Activated CD4-positive, alpha-beta T cell treated with anti-CD3 and anti-CD28 coated beads, Interleukin-10, Interleukin-2, amounts not matched to agents 100 ng/mL and 50 ng/mL, durations not matched to agents 16 hours and 8 hours (primary cell): Measurements from ENCODE around the gene CEMIP.

Source experiments
- DNase-seq: peaks from one replicate; pipeline ENCODE4 v3.0.0-alpha.2; 2020

CEMIP gene

DNA sequence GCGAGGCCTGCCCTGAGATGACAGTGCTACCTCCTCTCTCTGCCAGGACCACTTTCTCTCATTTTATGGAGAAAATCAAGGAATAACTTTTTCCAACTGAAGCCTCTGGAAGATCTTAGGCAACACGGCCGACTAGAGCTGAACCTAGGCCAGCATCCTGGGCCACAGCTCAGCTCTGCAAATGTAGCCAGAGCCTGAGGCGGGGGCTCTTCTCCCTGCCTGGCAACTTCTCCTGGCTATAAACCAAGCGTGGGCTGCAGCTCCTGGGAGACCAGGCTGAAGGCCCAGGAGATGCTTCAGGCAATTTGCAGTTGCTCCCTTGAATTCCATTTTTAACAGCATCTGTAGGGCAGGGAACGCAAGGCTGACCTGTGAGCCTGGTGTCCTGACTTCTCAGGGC lies 74.9 kb downstream of the CEMIP start:
- DNase-seq: no peak

DNA sequence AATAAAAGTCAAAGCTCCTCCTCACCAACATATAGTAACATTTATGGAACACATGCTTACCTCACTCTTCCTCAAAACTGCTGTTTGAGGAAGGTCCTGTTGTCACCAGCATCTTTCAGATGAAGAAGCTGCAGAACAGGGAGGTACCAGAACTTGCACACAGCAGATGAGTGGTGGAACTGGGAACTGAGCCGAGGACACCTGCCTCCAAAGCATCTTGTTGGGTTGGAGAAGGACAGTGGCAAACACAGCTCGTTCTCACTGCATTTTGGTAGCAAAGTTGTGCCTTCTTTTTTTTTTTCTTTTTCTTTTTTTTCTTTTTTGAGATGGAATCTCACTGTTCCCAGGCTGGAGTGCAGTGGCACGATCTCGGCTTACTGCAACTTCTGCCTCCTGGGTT lies 76.0 kb downstream of the CEMIP start:
- DNase-seq: no peak

DNA sequence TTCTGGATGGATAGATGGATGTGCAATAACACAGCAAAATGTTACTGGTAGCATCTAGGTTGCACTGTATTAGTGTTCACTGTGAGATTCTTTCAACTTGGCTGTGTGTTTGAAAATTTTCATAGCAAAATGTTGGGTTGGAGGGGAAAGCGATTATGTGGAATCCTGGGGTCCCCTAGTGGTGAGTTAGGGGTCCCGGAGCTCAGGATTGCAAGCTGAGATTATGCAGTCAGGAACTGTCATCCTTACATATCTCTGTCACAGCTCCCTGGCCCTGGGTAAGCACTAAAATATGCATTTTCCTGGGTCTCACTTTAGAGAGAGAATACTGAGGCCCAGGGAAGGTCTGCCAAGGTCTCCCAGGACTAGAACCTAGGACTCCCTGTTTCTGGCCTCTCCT lies 77.2 kb downstream of the CEMIP start:
- peak; percentile 20 for DNase-seq

DNA sequence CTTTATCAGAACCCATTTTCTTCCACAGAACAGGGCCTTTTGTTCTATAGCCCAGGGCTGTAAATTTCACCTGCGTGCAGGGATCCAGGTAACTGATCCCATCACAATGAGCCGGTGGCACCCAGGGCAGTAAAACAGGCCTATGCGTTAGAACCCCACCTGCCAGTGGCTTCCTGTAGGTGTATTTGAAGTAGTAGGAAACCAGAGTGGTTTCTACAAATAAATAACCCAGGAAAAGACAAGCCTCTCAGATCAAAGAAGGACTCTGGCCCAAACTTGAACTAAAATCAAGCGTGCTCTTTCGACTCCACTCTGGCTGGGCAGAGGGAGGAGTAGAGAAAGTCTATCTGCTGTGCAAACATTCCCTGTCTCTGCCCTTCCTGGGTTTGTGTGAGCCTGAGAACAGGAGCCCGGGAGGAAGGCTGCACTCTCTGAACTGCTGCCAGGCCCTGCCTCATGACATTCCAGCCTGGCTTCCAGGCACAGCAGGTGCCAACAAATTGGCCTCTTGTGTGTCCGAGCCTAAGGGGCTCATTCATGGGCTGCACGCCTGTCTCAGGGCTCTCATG lies 77.7 kb downstream of the CEMIP start:
- DNase-seq: no peak

DNA sequence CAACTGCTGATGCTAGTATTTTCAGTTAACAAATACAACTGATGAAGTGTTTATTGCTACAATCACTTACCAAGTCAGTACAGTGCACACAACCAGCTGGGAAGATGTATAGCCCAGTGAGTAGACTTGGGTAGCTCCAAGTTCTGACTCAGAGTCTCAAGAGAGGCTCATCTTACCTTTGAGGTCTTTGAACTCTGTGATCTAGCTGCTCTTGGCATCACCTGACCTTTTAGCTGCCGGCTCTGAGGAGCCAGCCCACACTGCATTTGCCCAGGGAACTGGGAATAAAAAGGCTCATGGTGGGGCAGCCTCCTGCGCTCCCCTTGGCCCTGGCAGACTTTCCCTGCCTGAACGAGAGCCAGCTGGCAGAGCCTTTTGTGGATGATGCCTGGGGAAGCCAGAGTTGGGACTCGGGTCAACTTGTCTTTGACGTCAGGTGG lies 82.6 kb downstream of the CEMIP start:
- no peak for DNase-seq

DNA sequence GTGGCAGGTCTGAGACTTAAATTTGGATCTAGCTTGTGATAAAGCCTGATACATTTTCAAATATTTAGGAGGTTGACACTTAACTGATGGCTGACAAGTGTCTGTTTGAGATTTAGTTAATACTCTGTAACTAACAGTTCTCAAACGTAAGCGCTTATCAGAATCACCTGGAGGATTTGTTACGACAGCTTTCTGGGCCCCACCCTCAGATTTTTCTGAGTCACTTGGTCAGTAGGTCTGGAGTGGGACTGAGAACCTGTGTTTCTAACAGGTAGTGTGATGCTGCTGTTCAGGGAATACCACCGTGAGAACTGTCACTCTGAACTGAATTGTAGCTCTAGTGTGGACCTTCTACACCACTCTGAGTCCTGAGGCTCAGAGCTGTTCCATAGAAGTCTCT lies 85.5 kb downstream of the CEMIP start:
- no peak for DNase-seq

DNA sequence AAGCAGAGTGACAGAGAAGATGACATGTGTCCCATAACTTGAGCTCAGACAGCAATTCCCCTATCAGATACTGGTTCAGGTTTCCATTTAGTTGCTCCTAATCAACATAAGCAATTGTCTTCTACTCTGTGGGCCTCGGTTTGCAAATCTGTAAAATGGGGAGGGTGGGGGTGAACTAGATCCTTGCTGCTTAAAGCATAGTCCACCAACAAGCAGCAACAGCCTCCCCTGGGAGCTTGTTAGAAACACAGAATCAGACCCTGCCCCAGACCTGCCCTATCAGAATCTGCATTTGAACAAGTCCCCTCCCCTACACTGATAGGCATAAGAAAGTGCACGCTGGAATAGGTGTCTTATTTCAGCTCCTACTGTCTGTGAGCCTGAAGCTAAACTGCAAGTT lies 87.8 kb downstream of the CEMIP start:
- no peak for DNase-seq

DNA sequence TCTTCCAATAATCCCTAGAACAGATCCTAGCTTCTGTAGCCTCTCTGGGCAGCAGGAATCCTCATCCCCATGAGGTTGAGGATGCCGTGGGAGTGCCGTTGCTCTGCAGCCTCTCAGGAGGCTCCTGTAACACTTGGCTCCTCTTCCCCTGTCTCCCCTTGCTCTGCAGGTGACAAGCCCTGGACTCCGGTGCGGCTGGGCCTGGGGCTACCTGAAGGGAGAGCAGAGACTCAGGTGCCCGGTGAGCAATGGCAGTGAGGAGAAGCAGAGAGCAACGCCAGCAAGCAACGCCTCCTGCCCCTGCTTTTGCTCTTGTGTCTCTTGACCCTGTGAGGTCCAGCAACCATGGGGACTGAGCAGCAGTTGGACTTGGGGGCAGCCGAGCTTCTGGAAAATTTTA lies 91.2 kb downstream of the CEMIP start:
- DNase-seq: no peak

DNA sequence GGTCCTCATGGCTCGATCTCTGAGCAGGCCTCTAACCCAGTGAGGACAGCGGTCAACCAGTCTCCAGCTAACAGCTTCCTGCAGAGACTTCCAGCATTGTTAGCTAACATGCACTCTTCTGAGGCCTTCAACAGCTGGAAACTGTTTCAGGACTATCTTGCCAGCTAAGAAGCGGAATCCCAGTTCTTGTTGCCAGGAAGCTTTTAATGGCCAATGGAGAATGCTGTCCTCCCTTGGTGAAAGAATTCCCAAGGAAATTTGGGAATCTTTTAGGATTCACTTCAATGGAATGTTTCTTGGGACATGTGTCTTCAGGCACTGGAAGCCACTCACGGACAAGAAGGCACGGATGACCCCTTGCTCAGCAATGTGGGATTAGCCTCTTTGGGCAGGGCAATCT lies 91.7 kb downstream of the CEMIP start:
- DNase-seq: no peak

DNA sequence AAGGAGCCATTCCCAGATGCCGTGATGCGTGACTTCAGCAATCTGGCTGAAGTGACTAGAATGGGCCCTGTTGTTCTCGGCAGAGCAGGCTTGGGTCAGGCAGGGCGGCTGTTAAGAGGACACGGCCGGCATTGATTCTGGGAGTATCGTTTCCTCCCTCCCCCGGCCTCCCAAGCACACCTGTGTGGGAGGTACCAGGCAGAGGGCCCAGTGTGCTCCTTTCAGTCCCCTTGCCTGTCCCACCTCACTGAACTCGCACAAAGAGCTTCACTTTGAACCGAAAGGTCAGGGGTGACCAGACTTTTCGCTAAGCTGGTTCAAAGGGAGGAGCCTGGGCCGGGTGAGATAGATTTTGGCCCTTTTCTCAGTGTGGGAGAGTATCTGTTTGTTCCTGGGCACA lies 92.7 kb downstream of the CEMIP start:
- DNase-seq: no peak

DNA sequence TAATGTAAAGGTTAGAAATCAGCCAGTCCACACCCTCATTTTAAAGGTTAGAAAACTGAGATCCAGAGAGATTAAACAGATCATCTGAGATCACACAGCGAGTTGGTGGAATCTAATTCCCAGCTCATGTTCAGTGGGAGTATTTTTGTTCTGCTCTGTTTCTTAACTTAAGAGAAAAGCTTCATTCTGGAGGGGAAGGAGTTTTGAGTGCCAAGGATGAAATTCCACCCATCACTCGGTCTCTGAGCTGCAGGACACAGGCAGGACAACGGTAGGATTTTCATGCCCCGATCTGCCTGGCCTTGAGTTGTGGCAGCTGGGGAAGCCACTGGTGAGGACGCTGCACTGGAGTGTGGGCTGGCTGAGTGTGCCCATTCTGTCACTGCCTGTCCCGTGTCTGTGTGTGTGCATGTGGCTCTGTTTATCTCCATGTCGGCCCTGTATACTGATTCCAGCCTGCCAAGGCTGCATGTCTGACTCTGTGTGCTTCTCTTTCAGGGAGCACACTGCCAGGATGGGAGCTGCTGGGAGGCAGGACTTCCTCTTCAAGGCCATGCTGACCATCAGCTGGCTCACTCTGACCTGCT lies 94.3 kb downstream of the CEMIP start:
- DNase-seq: no peak

DNA sequence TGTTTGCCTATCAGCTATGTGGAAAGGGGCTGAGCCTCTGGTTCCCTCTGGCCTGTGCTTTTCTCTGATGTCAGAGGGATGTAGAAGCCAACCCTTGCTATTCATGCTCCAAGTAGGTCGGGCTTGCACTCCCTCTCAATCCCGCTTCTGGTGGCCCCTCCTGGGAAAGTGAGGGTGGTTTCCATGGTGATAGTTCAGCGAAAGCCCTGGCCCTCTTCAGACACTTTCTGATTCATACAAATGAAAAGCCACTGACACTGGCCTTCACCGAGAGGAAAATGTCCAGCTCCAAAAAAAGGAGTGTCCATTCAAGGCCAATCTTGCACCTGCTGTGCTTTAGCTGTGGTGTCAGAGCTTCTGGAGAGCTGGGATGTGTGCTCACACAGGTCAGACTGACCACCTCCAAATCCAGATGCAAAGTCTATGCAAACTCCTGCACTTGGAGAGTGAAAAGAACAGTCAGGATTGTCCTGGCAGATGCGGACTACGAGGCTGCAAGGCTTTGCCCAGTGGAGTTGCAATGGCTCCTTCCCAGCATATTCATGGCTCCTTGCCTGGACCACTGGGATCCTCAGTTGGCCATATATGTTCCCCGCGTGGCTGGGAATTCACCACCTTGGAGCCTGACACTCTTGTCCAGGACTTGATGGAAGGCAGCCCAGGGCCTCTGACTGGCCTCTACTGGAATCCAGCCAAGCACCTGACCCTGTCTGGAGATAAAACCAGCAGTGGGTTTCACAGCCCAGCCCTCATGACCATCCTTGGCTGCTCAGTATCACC lies 96.6 kb downstream of the CEMIP start:
- DNase-seq: no peak

DNA sequence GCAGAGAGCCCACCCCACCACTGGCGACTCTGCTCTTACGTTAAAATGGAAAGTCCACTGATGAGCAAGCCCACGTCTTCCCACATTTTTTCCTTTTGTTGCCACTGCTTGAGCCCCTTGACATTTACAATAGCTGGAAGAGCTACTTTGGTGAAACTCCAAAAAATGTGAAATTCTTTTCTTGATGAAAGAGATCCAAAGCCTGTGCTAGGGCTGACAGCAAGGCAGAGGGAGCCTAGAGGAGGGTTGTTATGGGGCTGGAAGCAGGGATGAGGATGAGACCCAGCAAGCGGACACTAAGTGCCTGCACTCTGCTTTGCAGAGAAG lies 97.1 kb downstream of the CEMIP start:
- no peak for DNase-seq

DNA sequence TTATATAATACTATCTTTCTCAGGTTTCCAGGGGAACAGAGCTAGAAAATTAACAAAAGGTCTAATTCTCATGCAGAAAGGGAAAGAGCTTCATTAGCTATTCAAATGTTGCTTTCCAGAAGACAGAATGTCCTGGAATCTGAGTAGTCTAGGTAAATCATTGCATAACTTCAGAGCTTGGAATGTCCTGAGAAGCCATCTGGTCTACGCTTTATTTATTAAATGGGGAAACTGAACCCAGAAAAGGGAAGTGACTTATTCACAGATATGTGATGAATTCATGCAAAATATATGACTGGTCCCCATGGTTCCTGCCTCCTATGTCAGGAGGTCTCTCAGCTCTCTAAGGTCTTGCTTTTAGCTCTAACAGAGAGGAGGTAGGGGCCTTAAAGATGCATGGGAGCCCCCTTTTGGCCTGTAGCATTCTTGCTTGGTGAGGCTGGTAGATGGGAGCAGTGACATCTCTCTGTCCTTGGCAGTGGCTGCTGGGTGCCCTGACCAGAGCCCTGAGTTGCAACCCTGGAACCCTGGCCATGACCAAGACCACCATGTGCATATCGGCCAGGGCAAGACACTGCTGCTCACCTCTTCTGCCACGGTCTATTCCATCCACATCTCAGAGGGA lies 99.2 kb downstream of the CEMIP start:
- DNase-seq: no peak

DNA sequence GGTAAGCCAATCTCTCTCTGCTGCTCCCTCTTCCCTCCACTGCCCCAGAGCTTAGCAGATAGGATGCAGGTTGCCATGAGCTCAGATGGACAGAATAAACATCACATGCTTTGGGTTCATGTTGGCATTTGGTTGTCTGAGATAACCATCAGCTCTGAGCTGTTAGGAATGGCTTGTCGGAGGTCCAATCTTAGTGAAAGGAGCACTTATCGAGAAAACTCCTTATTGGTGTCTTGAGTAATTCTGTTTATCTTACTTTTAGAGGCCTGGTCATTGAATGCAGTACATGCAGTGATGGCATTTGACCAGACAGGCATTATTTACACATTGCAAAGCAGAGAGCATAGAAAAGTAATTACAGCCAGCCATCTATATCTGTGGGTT lies 99.7 kb downstream of the CEMIP start:
- DNase-seq: no peak

DNA sequence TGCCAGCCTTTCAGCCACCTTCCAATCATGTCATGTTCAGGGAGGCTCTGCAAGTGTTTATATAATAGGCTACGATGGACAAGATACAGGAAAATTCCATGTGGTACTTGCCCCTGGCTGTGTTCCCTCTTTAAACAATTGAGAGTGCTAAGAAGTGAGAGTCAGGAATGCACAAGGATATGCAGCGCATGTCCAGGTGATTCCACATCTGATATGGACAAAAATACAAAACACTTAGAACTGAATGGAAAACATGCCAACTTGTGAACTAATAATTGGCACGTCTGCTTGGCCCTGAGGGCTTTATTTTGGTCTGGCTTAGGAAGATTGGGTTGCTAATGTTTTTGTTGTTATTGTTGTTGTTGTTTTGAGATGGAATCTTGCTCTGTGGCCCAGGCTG lies 100.9 kb downstream of the CEMIP start:
- DNase-seq: no peak

DNA sequence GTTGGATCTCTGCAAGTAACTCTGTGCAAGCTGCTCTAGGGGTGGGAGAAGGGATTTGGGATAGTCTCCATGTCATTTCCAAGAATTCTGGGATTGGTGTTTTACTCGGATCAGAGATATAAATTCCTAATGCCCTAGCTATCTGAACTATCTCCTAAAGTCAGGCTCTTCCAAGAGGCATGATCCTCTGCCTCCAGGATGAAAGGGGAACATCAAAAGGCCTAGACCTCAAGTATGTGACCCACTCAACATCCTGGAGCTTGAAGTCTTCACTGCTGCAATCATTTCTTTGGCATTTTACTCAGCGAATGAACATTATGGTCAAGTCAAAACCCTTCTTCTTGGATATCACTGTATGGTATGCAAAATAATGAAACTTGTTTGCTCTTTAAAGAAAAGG lies 104.5 kb downstream of the CEMIP start:
- DNase-seq: no peak

DNA sequence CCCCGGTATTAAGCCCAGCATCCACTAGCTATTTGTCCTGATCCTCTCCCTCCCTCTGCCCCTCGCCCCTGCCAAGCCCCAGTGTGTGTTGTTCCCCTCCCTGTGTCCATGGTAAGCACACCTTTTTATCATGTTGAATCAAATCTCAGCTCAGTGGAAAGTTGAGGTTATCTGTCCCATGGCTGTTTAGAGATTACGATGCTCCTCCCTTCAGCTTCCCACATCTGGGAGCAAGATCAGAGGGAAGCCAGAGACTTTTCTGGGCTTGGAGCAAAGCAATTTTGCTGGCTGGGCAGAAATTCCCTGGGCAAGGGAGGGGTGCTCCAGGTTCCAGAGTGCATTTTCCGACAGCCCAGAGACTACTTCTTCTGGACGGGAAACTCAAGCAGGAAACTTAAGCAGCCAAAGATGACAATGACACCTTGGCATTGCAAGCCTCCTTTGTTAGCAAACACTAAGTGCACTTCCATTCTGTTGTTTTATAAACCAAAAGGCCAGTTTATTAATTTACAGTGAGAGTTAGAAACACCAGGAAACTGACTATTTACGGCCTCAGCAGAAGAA lies 105.9 kb downstream of the CEMIP start:
- no peak for DNase-seq

DNA sequence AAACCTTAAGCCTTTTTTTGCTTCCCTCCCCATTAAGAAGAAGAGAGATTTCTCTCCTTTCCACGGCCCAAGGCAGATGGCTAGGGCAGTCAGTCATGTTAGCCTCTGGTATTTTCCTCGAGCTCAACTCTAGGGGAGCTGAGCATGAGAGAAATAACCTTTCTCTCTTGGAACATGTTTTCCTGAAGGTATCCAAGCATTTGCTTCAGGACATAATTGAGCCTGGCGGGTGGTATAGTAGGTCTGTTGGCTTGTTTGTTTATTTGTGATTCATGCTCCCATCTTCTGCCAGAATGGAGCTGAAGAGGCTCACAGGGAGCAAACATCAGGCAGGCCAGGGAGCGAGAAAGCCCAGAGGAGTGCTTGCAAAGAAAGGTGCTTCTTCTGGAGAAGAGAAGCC lies 108.0 kb downstream of the CEMIP start:
- no peak for DNase-seq

DNA sequence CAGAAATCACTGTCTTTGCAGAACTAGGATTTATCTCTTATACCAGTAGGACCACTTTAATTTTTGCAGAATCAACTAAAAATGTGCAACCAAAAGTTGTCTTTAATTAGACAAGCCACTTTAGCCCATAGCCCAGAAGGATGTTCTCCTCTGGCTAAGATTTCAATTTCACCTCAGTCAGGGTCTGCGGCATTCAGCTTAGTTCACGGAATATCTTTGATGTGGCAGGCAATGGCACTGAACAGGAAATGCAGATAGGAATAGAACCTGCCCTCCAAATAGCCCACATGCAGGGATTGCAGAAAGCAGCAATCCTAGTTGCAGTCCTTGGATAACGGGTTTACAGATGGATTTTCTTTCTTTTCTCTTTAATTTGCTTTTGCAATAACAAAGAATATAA lies 109.7 kb downstream of the CEMIP start:
- no peak for DNase-seq

DNA sequence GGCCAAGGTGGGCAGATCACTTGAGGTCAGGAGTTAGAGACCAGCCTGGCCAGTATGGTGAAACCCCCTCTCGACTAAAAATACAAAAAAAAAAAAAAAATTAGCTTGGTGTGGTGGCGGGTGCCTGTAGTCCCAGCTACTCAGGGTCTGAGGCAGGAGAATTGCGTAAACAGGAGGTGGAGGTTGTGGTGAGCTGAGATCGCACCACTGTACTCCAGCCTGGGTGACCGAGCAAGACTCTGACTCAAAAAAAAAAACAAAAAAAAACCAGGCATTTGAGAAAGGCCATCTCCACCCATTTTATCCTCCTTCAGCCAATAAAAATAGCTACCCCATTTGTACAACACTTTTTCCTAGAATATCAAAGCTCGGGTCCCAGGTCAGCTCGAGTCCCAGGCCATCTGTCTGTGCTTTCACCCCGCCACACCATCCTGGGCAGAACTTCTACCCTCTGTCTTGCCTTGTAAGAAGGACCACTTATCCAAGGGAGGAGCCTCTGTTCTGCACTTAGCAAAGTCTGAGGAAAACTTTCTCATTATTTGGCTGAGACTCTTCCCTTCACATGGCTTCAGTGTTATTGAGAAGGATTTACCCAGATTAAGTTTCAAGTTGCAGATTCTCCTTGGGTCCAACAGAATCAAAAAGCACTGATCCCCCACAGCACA lies 111.3 kb downstream of the CEMIP start:
- no peak for DNase-seq

DNA sequence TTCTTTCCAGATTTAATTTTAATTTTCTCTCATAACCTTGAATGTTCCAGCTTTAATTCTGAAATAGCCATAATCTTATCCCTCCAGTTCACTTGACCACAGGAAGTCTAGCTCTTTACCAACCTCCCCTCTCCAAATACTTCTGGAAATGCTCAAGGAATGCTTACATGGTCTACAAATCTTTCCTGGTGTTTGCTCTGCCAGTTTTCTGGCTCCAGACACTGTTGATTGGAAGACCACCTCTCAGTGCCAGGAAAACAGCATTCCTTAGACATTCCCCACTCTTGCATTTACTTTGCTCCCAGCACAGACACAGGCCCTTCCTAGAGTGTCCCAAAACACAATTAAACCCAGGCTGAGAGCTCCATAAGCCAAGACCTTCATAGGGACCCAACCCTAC lies 111.8 kb downstream of the CEMIP start:
- DNase-seq: no peak

DNA sequence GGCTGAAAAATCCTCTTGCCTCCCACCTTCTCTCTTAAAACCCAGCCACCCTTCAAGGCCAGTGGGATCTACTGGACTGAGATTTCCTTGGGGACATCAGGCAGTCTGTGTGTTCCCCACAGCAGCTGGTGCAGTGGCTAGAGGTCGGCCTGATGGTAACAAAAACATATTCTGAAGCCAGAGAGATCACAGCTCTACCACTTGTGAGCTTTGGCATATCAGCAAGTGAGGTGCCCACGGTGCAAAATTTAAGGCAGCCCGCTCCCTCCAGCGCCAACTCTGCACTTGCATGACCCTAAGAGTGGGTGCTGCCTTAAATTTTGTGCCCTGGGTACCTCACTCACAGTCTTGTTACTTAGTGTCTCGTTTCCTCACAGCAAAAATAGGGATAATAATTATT lies 113.2 kb downstream of the CEMIP start:
- no peak for DNase-seq

DNA sequence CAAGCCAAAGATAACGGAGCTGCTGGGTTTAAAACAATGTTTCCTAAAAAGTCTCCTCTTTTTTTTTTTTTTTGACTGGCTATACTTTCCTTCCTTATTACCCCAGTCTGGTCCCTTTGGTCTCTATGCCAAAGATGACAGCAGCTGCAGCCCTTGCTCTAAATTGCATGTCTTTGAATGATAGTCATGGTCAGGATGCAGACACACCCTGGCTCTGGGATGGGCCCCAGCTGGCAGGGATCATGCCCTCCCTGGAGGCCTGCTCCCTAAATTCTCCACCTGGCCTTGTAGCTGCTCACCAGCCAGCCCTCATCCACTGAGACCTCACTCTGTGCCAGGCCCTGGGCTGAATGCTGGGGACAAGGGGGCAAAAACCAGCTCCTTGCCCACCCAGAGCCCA lies 114.6 kb downstream of the CEMIP start:
- DNase-seq: no peak
